CD4-positive, alpha-beta T cell treated with Interleukin-15 for 1 hour (primary cell): ENCODE data around the gene RWDD3.

Experiments
- DNase-seq: peaks from one replicate; pipeline ENCODE4 v3.0.0-alpha.2; 2020

RWDD3 gene

GRCh38 chr1:95233737-95234500 lies at the start of gene RWDD3:
Gene RWDD3, plus strand, starts transcription at chr1:95234210. Its CDS starts 21 bp downstream, at chr1:95234231.
- peak; percentile 91 for DNase-seq

GRCh38 chr1:95186149-95186548 lies 47.9 kb upstream of the RWDD3 start:
- no peak for DNase-seq

GRCh38 chr1:95193591-95193990 lies 40.4 kb upstream of the RWDD3 start:
- no peak for DNase-seq

- no peak for DNase-seq
Measured at GRCh38 chr1:95195046-95195445, 39.0 kb upstream of the RWDD3 start.

GRCh38 chr1:95196017-95196416 lies 38.0 kb upstream of the RWDD3 start:
- DNase-seq: no peak

GRCh38 chr1:95197616-95198252 lies 36.3 kb upstream of the RWDD3 start:
- DNase-seq: no peak

GRCh38 chr1:95201905-95202304 lies 32.1 kb upstream of the RWDD3 start:
- DNase-seq: no peak

- no peak for DNase-seq
Measured at GRCh38 chr1:95203908-95204437, 30.0 kb upstream of the RWDD3 start.

- no peak for DNase-seq
Measured at GRCh38 chr1:95206514-95206913, 27.5 kb upstream of the RWDD3 start.

- no peak for DNase-seq
Measured at GRCh38 chr1:95207223-95207935, 26.6 kb upstream of the RWDD3 start.

- no peak for DNase-seq
Measured at GRCh38 chr1:95208876-95209275, 25.1 kb upstream of the RWDD3 start.

- DNase-seq: no peak
Measured at GRCh38 chr1:95209291-95209690, 24.7 kb upstream of the RWDD3 start.

GRCh38 chr1:95216292-95216990 lies 17.6 kb upstream of the RWDD3 start:
- DNase-seq: peak; percentile 18

- no peak for DNase-seq
Measured at GRCh38 chr1:95217371-95217770, 16.6 kb upstream of the RWDD3 start.

GRCh38 chr1:95219407-95219806 lies 14.6 kb upstream of the RWDD3 start:
- DNase-seq: no peak

GRCh38 chr1:95221306-95221705 lies 12.7 kb upstream of the RWDD3 start:
- DNase-seq: no peak

- no peak for DNase-seq
Measured at GRCh38 chr1:95222629-95223028, 11.4 kb upstream of the RWDD3 start.

GRCh38 chr1:95223110-95223509 lies 10.9 kb upstream of the RWDD3 start:
- no peak for DNase-seq

GRCh38 chr1:95226781-95227660 lies 7.0 kb upstream of the RWDD3 start:
- DNase-seq: no peak

- no peak for DNase-seq
Measured at GRCh38 chr1:95229037-95229436, 5.0 kb upstream of the RWDD3 start.

GRCh38 chr1:95229706-95230105 lies 4.3 kb upstream of the RWDD3 start:
- no peak for DNase-seq

GRCh38 chr1:95230256-95230655 lies 3.8 kb upstream of the RWDD3 start:
- no peak for DNase-seq
